ENCODE data around the gene CACNA2D4.
A peak's percentile ranks its signal among the peaks of the same experiment; 100 is the strongest.

CACNA2D4 gene

DNA sequence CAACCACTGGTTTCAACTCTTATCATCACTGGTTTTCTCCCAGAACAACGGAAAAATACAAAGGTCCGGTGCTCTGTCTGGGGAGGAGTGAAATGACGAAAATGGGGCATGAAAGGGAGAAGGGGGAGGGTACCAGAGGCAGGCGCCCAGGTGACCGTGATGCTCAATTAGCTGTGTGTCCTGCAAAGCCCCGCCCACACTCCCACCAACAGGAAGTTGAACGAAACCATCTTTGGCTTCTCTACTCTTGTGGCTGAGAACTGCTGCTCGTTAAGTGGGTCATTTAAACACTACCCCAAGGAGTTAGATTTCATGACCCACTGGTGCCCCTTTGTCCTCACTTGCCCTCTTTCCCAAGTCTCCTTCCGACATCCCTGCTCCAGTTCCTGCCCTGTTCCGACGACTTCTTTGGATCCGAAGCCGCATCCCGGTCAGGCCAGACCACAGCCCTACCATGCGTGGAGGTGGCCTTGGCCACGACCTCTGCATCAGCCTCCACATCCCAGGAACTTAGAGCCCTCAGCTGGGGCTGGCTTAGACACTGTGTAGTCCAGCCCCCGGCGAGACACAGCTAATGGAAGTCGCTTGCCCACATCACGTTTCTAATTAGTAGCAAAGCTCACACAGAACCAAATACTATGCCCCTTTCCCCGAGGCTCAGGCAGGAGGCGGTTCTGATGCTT, 109.5 kb downstream of the CACNA2D4 start:
- DNase-seq (ENCODE audit: low spot score): no peak
- H3K27ac ChIP-seq: no peak overlapping the region
- TF ChIP-seq, protein P1, sequence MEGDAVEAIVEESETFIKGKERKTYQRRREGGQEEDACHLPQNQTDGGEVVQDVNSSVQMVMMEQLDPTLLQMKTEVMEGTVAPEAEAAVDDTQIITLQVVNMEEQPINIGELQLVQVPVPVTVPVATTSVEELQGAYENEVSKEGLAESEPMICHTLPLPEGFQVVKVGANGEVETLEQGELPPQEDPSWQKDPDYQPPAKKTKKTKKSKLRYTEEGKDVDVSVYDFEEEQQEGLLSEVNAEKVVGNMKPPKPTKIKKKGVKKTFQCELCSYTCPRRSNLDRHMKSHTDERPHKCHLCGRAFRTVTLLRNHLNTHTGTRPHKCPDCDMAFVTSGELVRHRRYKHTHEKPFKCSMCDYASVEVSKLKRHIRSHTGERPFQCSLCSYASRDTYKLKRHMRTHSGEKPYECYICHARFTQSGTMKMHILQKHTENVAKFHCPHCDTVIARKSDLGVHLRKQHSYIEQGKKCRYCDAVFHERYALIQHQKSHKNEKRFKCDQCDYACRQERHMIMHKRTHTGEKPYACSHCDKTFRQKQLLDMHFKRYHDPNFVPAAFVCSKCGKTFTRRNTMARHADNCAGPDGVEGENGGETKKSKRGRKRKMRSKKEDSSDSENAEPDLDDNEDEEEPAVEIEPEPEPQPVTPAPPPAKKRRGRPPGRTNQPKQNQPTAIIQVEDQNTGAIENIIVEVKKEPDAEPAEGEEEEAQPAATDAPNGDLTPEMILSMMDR (IDR thresholded peaks at IDR 0.05): no peak
- H3K4me3 ChIP-seq: no peak overlapping the region

DNA sequence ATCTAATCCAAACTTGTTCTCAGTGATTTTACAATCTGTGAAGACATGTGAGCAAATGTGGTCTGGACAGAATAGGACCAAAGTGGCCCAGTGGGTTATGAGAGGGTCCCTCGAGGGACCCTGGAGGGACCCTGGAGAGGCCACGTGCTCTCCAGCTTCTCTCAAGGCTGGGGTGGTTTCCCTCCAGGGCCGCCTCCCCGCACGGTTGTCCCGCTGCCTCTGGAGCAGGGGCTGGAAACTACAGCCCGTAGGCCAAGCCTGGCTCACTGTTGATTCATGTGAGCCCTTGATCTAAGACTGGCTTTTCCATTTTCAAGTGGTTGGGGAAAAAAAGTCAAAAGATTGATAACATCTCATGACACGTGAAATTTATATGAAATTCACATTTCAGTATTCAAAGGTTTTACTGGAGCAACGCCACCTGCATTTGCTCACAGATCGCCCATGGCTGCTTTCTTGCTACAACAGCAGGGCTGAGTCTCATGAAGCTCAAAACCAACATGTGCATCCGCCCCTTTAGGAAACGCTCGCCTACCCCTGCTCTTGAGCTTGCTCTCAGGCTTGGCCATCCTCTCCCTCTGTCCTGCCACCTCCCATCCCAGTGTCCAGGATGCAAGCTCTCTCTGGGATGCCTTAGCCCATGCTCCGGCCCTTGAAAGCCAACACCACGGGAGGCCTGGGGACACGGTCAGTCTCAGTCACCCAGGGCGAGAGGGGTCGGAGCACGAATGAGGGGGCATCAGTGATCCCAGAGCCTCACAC, 110.2 kb downstream of the CACNA2D4 start:
- TF ChIP-seq, protein P1 (IDR thresholded peaks at IDR 0.05): no peak
- no peak for DNase-seq (ENCODE audit: low spot score)
- Histone ChIP-seq H3K4me3 (no peak overlapping the region), H3K27ac (no peak overlapping the region)

DNA sequence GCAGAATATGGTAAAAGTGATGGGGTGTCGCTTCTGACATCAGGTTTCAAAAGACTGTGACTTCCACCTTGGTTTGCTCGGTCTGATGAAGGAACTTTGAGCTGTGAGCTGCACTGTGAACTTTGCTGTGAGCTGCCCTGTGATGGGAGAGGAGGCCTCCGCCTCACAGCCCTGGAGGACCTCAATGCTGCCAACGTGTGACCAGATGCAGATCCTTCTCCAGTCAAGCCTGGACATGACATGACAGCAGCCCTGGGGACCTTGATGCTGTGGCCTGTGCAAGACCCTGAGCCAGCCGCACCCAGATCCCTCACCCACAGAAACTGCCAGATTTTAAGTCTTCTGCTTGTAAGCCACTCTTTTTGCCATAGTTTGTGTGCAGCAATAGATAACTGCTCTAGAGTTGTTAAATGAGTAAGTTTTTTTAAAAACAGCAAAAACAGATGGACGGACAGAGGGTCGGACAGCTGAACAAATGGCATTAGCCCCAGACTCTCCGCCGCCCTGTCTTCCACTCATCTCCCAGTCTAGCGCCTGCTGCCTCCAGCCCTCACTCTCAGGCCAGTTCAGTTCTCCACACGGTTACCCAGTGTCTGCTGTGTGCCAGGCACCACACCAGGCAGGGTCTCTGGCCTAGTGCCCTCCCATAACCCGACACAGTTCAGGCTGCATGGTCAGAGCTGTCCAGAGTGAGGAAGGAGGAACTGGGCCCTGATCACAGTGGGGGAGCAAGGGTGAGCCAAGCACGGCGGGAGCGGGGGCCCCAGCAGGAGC, 111.2 kb downstream of the CACNA2D4 start:
- no peak overlapping the region for H3K4me3 ChIP-seq
- TF ChIP-seq, protein P1 (IDR thresholded peaks at IDR 0.05): no peak
- no peak for DNase-seq (ENCODE audit: low spot score)
- H3K27ac ChIP-seq: no peak overlapping the region

DNA sequence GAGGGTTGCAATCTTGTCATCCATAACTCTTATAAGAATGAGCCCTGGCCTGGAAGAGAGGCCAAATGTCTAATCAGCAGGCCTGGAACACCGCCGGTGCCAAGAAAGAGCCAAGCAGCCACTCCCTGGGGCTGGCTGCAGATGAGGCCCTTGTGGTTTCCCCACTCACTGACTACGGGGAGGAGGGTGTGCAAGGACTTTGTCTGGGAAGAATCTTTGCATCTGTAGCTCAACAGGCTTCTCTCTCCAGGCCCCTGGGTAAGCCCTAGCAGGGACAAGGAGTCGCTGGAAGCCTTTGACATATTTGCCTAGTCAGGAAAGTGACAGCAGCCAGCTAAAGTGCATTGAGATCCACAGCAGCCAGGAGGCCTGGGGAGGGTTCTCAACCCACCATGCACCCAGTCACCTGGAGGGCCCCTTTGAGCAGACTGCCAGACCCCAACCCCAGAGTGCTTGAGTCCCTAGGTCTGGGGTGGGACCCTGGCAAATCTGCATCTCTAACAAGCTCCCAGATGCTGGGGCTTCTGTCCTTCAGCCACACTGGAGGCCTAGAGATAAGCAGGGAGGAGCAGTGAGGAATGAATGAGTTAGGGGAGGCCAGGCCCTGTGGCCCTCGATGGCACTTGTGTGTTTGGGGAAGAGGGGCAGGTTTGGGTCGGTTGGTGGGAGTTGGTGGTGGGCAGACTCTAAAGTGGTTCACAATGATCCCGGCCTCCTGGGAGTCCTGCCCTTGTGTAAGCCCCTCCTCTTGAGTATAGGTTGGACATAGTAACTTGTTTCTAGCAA, 112.0 kb downstream of the CACNA2D4 start:
- peak overlapping the region in 1 of 2 donors; percentile 19 for H3K27ac ChIP-seq
- TF ChIP-seq, protein P1 (IDR thresholded peaks at IDR 0.05): no peak
- DNase-seq (ENCODE audit: low spot score): no peak
- H3K4me3 ChIP-seq: no peak overlapping the region

DNA sequence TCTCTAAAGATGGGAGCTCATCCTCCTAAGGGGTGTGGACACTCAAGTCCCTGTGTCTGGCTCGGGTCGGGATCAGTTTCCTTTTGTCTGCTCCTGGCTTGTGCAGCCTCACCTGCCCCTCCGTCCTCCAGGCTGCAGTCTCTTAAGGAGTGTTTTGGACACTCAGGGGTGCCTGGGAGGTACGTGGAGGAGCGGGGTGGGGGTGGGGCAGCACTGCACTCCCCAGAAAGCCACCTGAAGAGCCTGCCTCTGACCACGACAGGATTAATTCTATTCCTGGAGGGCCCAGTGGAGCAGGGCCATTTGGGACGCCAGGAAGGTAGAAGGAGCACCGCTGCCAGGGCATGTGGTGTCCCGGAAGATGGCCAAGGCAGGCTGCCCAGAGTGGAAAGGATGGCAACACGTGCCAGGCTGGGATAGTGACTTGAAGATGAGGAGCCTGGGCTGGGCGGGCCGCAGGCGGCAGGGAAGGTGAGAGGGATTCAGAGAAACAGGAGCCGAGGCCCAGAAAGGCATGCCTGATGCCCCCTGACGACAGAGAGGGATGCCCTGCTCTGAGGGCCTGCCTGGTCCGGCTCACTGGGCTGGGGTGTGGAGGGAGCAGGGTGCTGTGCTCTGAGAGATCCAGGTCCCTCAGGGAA, 112.9 kb downstream of the CACNA2D4 start:
- TF ChIP-seq, protein P1 (IDR thresholded peaks at IDR 0.05): no peak
- no peak for DNase-seq (ENCODE audit: low spot score)
- no peak overlapping the region for H3K27ac ChIP-seq
- H3K4me3 ChIP-seq: no peak overlapping the region

Data from coronary artery (tissue), 2 donors.